ENCODE results near the gene LINC01488.

LINC01488 gene

DNA sequence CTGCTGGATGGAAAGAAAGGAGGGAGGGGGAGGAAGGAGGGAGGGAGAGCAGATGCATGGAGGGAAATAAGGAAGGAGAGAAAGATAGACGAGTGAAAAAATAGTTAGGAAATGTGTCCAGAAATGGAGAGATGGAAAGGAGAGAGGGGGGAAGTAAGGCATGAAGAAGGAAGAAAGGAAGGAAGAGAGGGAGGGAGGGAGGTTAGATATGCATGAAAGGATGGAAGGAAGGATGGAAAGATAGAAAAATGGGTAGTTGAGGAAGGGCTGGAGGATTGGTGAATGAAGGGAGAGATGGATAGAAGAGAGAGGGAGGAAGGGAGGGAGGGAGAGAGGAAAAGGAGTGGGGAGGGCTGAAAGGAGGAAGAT lies 19.6 kb downstream of the LINC01488 start:
- H3K4me3 ChIP-seq (ENCODE audit: low read length): no peak overlapping the region
- DNase-seq (ENCODE audit: low read depth, low spot score): no peak

DNA sequence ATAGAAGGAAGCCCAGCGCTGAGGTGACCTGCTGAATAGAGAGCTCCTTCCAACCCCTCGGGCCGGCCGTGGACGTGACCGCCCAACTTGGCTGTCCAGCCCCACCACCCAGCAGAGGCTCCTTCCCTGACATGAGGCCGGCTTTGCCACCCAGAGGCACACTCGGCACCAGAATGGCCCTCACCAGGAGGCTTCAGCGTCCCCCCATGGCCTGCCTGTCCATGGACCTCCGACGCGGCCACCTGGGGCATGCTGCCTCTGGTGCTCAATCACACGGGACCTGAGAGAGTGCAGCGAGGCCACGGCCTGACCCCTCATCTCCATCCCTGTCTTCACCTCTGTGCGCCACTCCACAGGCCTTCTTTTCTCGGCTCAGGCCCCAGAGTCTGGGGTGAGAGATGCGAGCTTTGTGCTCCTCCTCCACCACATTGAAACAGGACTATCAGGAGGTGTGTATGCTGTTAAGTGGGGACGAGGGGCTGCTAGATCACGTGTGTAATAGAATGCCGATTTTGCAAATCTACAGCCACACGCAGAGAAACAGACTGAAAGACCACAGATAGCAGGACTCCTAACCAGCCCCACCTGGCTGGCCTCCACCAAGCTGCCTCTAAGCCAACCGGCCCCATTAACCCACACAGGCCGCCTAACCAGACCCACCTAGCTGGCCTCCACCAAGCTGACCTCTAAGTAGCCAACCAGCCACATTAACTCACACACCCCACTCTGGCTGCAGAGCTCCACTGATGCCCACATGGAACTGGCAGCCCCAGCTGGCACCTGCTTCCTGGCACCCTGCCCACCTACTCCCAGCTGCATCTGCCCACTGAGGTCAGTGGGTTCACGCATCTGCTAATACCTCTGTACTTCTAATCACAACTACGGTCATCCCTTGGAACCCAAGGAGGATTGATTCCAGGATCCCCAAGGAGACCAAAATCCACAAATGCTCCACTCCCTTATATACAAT lies 20.7 kb downstream of the LINC01488 start:
- DNase-seq (ENCODE audit: low read depth, low spot score): no peak
- no peak overlapping the region for H3K4me3 ChIP-seq (ENCODE audit: low read length)

DNA sequence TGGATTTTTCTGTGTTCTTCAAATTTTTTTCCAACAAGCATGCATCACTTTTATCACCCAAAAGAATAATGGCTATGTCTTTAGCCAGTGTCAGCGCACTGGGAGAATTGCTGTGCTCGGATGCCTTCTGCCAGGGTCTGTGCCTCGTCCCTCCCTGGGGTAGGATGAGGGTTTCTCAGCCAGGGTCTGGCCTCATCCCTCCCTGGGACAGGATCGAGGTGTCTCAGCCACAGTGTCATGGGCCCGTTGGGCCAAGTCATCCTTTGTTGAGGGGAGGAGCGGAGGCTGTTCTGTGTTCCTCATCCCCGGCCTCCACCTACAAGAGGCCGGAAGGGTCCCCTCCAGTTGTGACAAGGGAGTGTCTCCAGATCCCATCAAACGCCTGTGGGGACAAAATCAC lies 22.7 kb downstream of the LINC01488 start:
- no peak for DNase-seq (ENCODE audit: low read depth, low spot score)
- H3K4me3 ChIP-seq (ENCODE audit: low read length): no peak overlapping the region

DNA sequence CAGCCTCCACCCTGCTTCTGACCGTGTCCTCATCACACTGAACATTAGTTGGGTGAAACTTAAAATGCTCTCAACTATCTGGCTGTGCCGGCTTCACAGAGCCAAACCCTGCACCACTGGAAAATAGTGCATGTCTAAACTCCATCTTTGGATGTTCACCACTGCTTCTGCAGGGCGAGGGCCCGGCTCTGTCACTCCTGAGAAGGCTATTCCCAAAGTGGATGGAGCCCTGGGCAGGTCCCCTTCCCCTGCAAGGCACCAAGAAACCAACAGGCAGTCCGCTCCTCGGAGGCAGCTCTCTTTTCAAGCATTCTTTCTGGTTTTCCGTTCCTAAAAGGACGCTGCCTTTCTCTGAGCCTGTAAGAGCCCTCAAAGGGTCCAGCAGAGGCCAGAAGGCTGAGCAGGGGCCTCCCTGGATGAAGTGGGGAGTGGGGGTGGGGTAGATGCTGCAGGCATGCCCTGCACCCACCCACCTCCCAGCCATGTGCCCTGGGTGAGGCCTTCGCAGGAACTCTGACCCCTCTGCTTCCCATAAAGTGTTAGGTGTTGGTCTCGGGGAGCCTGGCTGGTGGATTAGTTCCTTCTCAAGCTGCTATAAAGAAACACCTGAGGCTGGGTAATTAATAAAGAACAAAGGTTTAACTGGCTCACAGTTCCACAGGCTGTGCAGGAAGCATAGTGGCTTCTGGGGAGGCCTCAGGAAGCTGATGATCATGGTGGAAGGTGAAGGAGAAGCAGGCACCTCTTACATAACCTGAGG lies 23.3 kb downstream of the LINC01488 start:
- no peak overlapping the region for H3K4me3 ChIP-seq (ENCODE audit: low read length)
- no peak for DNase-seq (ENCODE audit: low read depth, low spot score)

- no peak for DNase-seq (ENCODE audit: low read depth, low spot score)
- no peak overlapping the region for H3K4me3 ChIP-seq (ENCODE audit: low read length)
These were observed 27.5 kb downstream of the LINC01488 start for GRCh38 chr11:69508974-69509373.

- no peak overlapping the region for H3K4me3 ChIP-seq (ENCODE audit: low read length)
These were observed 27.9 kb downstream of the LINC01488 start for GRCh38 chr11:69509381-69509780.

DNA sequence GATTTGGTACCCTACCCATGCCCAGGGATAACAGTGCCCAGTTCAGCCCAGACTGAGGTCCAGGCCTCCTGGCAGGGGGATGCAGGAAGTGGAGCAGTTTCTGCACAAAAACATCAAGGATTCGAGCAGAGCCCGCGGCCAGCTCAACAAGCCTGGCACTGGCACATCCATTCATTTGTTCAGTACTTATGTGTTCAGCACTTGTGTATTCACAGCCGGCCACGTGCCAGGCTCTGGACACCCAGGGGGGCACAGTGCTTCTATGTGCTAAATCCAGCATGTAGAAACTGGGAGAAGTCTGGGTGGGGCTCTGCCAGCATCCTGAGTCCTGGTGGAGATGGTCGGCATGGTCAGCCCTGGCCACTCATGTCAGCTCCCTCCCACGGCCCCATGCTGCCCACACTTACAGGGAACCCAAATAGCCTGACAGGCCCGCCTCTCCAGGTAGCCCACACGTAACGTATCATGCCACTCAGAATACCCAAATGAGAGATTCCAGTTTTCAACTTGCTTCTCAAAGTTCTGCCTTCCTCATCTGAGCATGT lies 28.5 kb downstream of the LINC01488 start:
- no peak overlapping the region for H3K4me3 ChIP-seq (ENCODE audit: low read length)
- no peak for DNase-seq (ENCODE audit: low read depth, low spot score)

More at GRCh38 chr11:69509381-69509780, 27.9 kb downstream of the LINC01488 start:
- no peak for DNase-seq (ENCODE audit: low read depth, low spot score)

DNA sequence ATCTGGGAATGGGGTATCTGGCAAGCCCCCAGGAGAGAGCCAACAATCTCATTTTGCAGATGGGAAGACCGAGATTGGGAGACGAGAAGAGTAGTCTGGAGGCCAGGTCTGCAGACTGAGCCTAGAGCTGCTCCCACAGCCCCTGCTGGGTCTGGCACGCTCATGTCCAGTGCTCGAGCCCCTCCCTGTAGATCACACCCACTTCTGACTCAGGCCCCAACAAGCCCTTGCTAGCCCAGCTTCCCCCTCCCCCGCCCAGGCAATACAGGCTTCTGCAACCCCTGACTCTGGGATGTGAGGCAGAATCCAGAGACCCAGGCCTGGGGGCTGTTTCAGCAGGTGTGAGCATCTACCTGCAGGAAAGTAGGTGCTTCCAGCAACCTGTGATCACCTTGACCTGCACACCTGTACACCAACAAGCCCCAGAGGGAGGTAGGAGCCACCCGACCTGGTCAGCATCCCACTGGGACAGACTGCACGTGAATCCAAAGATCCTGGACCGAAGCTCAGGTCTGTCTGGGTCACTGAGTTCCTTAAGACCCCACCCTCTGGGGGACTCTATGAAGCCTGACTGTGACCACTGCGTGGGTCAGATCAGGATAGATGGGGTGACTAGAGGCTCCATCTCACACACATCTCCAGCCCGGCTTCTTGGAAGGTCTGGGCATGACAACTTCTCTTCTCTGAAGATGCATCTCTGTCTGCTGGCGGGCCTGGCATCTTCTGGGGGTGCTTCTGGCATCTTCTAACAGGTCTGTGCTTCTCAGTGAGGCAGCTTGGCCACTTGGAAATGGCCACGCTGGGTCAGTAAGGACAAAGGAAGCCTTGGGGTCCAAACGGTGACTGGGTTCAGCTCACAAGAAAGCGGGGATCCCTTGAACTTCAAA lies 29.3 kb downstream of the LINC01488 start:
- no peak for DNase-seq (ENCODE audit: low read depth, low spot score)
- no peak overlapping the region for H3K4me3 ChIP-seq (ENCODE audit: low read length)

- no peak overlapping the region for H3K4me3 ChIP-seq (ENCODE audit: low read length)
- no peak for DNase-seq (ENCODE audit: low read depth, low spot score)
These were observed 30.0 kb downstream of the LINC01488 start for GRCh38 chr11:69511358-69512055.

DNA sequence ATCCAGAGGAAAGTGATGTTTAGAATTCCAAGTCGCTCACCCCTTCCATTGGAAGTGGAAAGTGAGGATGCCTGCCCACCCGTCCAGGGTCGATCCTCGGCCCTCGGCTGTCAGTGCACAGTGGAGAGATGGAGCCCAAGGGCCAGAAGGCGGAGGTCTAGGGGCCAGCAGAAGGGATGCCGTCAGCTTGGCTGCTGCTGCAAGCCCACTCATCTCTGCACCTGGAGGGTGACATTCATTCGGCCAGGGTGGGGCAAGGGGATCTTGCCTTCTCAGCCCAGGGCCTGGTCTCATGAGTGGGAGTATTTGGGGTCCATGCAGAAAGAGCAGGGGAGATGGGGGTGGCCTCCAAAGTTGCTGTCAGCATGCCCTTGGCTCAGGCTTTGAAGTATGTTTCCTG lies 30.7 kb downstream of the LINC01488 start:
- H3K4me3 ChIP-seq (ENCODE audit: low read length): no peak overlapping the region
- no peak for DNase-seq (ENCODE audit: low read depth, low spot score)

DNA sequence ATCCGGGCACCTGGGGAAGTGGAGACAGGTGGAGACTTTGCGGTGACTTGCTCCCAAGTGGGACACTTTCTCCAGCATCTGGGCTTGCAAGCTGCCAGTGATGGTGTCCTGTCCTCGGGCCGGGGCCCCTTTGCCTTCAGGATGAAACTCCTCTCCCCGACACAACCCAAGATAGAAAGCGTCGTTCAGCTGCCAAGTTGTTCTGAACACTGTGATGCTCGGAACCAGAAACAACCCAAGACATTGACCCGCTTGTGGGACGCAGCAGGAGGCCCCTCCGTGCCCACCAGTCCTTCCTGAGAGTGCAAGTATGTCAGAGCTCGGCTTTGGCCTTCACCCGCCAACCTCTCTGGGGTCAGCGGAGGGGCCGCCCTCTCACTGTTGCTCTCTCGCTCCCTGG lies 31.3 kb downstream of the LINC01488 start:
- no peak for DNase-seq (ENCODE audit: low read depth, low spot score)
- no peak overlapping the region for H3K4me3 ChIP-seq (ENCODE audit: low read length)

DNA sequence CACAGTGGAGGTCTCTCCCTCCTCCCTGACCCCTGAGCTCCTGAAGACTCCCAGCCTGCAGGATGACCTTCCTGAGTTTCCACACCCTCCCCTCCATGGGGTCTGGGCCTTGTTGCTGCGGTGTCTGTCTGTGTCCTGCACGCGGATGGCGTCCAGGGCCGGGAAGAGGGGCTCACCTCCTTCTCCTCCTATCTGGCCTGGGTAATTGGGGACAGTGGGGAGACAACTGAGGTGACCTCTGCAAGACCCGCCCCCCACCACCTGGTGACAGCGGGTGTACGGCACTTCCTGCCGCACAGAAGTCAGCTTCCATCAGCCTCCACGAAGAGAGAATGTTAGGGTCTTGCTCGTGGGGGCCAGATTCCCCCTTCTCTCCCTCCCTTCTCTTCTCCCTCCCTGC lies 31.7 kb downstream of the LINC01488 start:
- no peak overlapping the region for H3K4me3 ChIP-seq (ENCODE audit: low read length)
- no peak for DNase-seq (ENCODE audit: low read depth, low spot score)

DNA sequence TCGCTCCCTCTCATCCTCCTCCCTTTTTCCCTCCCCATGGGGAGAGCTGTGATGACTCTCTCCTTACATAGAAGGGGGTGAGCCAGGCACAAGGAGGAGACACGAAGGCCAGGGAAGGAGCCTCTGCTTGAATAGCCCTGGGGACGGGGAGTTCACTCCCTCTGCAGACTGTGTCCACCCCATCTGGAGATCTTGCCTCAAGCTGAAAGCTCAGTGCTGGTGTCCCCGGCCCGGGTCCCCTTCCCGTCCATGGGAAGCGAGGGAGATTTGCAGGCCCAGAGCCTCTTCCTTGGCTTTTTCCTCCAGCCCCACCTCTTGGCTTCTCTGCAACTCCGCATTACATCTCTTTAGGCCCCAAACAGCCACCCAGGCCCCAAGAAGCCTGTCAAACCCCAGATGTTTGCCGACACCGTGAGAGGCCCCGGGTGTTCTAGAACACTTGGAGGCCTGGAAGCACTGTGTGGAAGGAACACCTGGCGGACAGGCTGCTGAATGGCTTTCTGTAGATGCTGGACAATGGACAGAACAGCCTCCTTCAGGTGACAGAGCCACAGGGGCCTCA lies 32.3 kb downstream of the LINC01488 start:
- DNase-seq (ENCODE audit: low read depth, low spot score): no peak

DNA sequence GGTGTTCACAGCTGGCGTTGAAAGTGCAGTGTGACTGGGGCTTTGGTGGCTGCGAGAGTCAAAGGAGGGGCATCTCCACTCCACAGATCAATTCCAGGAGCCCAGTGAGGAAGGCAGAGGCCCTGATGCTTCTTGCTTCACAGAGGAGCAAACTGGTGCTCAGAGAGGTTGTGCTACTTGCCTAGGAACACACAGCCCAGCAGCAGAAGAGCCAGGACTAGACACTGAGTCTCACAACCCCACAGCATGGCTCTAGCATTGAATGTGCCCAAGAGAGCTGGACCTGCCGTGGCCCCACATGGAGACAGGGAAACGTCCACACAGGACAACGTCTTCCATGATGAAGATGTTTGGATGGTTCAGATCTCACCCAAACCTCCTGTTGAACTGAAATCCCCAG lies 33.3 kb downstream of the LINC01488 start:
- no peak for DNase-seq (ENCODE audit: low read depth, low spot score)
- H3K4me3 ChIP-seq (ENCODE audit: low read length): no peak overlapping the region

More for the DNA sequence above, 32.3 kb downstream of the LINC01488 start:
- H3K4me3 ChIP-seq (ENCODE audit: low read length): no peak overlapping the region

- DNase-seq (ENCODE audit: low read depth, low spot score): no peak
- no peak overlapping the region for H3K4me3 ChIP-seq (ENCODE audit: low read length)
These were observed 34.1 kb downstream of the LINC01488 start for GRCh38 chr11:69515271-69516245.

DNA sequence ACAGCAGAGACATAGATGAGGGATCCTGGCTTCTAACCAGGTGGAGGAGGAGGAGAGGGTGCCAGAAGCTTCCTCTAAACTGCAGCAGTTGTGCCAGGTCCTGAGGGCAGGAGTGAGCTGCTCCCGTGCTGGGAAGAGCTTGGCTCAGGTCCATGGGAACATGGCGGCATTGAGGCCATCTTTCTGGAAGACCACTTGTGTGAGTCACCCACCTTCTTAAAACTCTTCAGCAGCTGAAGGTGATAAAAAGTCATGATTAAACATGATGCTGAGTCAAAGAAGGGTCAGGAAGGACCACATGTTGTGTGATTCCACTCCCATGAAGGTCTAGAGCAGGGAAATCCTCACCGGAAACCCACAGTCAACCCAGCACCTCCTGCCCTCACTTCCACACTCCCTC lies 35.1 kb downstream of the LINC01488 start:
- no peak for DNase-seq (ENCODE audit: low read depth, low spot score)

More for the DNA sequence above, 35.1 kb downstream of the LINC01488 start:
- no peak overlapping the region for H3K4me3 ChIP-seq (ENCODE audit: low read length)

Measured in Jurkat, Clone E6-1 (cell line).